Nephron progenitor cell (in vitro differentiated cells): ENCODE data around the gene ZNF490.

Experiments
- DNase-seq: peaks from one replicate; pipeline ENCODE4 v3.0.0; 2021
- H3K27ac Mint-ChIP-seq: 2 replicates; pipeline ENCODE4 v1.8.0; 2021; ENCODE audit warnings: mild to moderate bottlenecking, moderate library complexity, mixed read lengths
- H3K27me3 Mint-ChIP-seq: 2 replicates; pipeline ENCODE4 v1.8.0; 2021; ENCODE audit warnings: mild to moderate bottlenecking, low read depth, mixed read lengths; ENCODE audit not compliant: poor library complexity
- H3K36me3 Mint-ChIP-seq: 2 replicates; pipeline ENCODE4 v1.8.0; 2021; ENCODE audit warnings: low read depth, mixed read lengths
- H3K4me1 Mint-ChIP-seq: 2 replicates; pipeline ENCODE4 v1.8.0; 2021; ENCODE audit warnings: mixed read lengths
- H3K4me3 Mint-ChIP-seq: 2 replicates; pipeline ENCODE4 v1.8.0; 2021; ENCODE audit warnings: mild to moderate bottlenecking, moderate library complexity, mixed read lengths
- H3K9me3 Mint-ChIP-seq: 2 replicates; pipeline ENCODE4 v1.8.0; 2021; ENCODE audit warnings: mild to moderate bottlenecking, moderate library complexity, mixed read lengths
- TF ChIP-seq, protein P1 (sequence below): fragments of 200-600 bp; sonication (generic); IDR thresholded peaks from 2 replicates; pipeline ENCODE4 v1.5.0; 2021; ENCODE audit warnings: antibody characterized with exemption

Gene ZNF490

DNA sequence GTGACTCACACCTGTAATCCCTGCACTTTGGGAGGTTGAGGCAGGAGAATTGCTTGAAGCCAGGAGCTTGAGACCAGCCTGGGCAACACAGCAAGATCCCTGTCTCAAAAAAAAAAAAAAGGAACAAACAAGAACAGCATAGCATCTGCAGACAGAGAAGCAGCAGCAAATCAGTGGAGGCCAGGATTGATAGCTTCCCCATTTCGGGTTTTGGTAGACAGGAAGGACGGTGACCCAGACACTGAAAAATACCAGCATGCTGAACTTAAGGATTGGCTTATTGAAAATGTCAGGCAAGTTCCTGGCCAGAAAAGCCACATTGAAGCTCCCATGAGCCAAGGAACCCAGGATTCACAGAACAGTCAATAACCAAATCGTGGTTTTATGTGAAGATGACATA is 3.0 kb downstream of the ZNF490 start:
- Mint-ChIP-seq H3K9me3 (no peaks in the 10 kb centered on the region), H3K27ac (no peak overlapping the region), H3K36me3 (peaks cover 18% of the 10 kb centered on the region), H3K4me3 (no peak overlapping the region), H3K4me1 (peaks cover 11% of the 10 kb centered on the region), H3K27me3 (peaks cover 3% of the 10 kb centered on the region)
- DNase-seq = no peak
- TF ChIP-seq, protein P1, sequence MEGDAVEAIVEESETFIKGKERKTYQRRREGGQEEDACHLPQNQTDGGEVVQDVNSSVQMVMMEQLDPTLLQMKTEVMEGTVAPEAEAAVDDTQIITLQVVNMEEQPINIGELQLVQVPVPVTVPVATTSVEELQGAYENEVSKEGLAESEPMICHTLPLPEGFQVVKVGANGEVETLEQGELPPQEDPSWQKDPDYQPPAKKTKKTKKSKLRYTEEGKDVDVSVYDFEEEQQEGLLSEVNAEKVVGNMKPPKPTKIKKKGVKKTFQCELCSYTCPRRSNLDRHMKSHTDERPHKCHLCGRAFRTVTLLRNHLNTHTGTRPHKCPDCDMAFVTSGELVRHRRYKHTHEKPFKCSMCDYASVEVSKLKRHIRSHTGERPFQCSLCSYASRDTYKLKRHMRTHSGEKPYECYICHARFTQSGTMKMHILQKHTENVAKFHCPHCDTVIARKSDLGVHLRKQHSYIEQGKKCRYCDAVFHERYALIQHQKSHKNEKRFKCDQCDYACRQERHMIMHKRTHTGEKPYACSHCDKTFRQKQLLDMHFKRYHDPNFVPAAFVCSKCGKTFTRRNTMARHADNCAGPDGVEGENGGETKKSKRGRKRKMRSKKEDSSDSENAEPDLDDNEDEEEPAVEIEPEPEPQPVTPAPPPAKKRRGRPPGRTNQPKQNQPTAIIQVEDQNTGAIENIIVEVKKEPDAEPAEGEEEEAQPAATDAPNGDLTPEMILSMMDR = no peak

DNA sequence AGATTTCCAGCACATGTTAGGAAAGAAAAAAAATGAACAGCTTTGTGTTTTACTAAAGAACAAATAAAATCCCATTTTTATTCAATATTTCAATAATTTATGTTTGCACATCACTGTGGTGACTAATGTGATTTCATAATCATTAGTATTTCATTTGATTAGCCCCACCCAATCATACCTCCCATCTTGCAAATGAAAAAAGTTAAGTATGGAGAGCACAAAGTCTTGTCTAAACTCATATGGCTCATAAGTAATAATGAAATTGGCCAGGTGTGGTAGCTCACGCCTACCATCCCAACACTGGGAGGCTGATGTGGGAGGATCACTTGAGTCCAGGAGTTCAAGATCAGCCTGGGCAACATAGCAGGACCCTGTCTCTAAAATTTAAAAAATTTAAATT is 3.8 kb downstream of the ZNF490 start:
- H3K4me1 Mint-ChIP-seq = peaks cover 11% of the 10 kb centered on the region
- TF ChIP-seq, protein P1 = no peak
- H3K9me3 Mint-ChIP-seq = peaks cover 3% of the 10 kb centered on the region
- H3K4me3 Mint-ChIP-seq = no peak overlapping the region
- no peak overlapping the region for H3K27ac Mint-ChIP-seq
- peaks cover 3% of the 10 kb centered on the region for H3K27me3 Mint-ChIP-seq
- no peak for DNase-seq
- peaks cover 25% of the 10 kb centered on the region for H3K36me3 Mint-ChIP-seq

DNA sequence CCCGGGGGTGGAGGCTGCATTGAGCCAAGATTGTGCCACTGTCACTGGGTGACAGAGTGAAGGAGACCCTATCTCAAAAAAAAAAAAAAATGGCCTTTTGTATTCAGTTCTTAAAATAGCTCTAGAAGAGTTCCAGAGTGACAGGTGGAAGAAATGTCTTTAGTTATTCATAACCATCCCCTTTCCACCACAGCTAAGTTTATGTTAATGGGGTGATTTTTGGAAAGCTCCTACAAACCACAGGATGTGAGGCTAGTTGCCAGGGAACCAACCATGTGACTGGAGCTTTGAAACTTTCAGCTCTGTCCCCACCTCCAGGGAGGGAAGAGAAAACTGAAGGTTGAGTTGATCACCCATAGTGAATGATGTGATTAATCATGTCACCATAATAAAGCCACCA is 6.9 kb downstream of the ZNF490 start:
- peaks cover 46% of the 10 kb centered on the region for H3K36me3 Mint-ChIP-seq
- H3K9me3 Mint-ChIP-seq = peaks cover 4% of the 10 kb centered on the region
- H3K27ac Mint-ChIP-seq = no peak overlapping the region
- H3K4me3 Mint-ChIP-seq = no peak overlapping the region
- DNase-seq = no peak
- no peaks in the 10 kb centered on the region for H3K27me3 Mint-ChIP-seq
- TF ChIP-seq, protein P1 = no peak
- H3K4me1 Mint-ChIP-seq = no peaks in the 10 kb centered on the region

DNA sequence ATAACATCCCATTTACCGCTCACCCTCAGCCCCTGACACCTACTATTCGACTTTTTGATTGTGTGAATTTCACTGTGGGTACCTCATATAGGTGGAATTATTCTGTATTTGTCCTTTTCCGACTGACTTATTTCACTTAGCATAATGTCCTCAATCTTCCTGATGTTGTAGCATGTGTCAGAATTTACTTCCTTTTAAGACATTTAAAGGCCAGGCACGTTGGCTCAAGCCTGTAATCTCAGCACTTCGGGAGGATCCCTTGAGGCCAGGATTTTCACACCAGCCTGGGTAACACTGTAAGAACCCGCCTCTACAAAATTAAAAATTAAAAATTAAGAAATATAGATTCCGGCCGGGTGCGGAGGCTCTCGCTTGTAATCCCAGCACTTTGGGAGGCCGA is 13.0 kb downstream of the ZNF490 start:
- peak overlapping the region; percentile 21 for H3K27ac Mint-ChIP-seq
- TF ChIP-seq, protein P1 = no peak
- peaks cover 4% of the 10 kb centered on the region for H3K9me3 Mint-ChIP-seq
- no peak overlapping the region for H3K4me3 Mint-ChIP-seq
- H3K36me3 Mint-ChIP-seq = peaks cover 49% of the 10 kb centered on the region
- no peaks in the 10 kb centered on the region for H3K4me1 Mint-ChIP-seq
- peaks cover 4% of the 10 kb centered on the region for H3K27me3 Mint-ChIP-seq
- no peak for DNase-seq

DNA sequence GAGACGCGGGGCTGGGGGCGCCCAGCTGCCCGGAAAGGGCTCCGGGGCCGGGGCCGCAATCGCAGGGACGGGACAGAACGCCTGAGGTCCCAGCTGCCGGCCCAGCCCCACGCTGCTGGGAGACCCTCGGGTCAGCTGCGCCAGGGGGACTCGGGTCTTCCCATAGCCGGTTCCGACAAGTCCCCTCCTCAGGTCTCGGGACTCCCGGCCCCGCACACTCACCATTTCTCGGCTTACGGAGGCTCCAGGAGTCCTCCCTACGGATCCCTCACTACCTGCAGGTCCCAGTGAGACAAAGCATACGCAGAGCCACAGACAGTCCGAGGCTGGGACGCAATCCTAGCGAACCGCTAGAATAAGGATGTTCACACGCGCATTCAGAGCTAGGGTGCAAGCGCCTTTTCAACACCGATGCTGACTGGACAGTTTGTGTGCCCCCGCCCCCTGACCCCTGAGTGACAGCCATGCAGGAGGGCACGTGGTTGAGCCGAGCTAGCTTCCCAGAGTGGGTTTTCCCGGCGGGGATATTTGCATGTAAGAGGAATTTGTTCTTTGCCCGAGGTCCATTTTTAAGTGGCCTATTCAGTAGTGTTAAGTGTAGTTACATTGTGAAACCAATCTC is 13.6 kb downstream of the ZNF490 start:
- H3K27me3 Mint-ChIP-seq = peaks cover 4% of the 10 kb centered on the region
- TF ChIP-seq, protein P1 = no peak

DNA sequence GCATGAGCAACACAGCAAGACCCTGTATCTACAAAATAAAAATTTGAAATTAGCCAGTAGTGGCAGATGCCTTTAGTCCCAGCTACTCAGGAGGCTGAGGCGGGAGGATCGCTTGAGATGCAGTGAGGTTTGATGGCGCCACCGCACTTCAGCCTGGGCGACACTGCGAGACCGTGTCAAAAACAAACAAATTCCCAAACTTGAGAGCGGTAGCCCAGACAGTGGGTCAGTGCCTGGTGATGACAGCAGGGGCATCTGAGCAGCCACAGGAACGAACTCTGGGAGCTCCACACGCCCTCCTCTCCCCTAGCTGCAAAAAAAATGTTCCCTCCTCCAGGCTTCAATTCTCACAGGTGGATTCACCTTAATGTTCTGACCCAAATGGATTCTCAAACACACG is 14.1 kb downstream of the ZNF490 start:
- Mint-ChIP-seq H3K9me3 (peaks cover 1% of the 10 kb centered on the region), H3K4me3 (no peak overlapping the region)
- TF ChIP-seq, protein P1 = no peak

More for the DNA sequence above, 13.6 kb downstream of the ZNF490 start:
- peak overlapping the region; percentile 21 for H3K27ac Mint-ChIP-seq
- peaks cover 3% of the 10 kb centered on the region for H3K9me3 Mint-ChIP-seq
- peaks cover 43% of the 10 kb centered on the region for H3K36me3 Mint-ChIP-seq
- DNase-seq = no peak
- no peaks in the 10 kb centered on the region for H3K4me1 Mint-ChIP-seq
- H3K4me3 Mint-ChIP-seq = no peak overlapping the region

More for the DNA sequence above, 14.1 kb downstream of the ZNF490 start:
- Mint-ChIP-seq H3K36me3 (peaks cover 43% of the 10 kb centered on the region), H3K27me3 (peaks cover 4% of the 10 kb centered on the region), H3K4me1 (no peaks in the 10 kb centered on the region), H3K27ac (no peak overlapping the region)
- DNase-seq = no peak
